Measurements from ENCODE around the gene PIP5K1A.

DNA sequence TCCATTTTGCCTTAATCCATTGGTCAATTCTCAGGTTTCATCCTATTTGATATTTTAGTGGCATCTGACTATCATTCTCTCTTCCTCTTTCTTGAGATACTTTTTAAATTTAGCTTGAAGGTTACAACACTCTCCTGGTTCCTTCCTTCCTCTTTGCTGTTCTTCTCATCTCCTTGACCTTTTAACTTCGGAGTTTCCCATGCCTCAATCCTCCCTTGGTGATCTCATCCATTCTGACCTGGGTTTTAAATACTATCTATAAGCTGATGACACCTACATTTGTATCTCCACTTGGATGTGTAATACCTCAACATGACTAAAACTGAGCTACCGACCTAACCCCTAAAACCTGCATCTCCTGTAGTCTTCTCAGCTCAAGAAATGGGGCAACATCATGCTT lies 78.9 kb downstream of the PIP5K1A start:
- TF ChIP-seq MAX (IDR thresholded peaks at IDR 0.05; ENCODE audit: low read depth): no peak
- TF ChIP-seq, protein P1, sequence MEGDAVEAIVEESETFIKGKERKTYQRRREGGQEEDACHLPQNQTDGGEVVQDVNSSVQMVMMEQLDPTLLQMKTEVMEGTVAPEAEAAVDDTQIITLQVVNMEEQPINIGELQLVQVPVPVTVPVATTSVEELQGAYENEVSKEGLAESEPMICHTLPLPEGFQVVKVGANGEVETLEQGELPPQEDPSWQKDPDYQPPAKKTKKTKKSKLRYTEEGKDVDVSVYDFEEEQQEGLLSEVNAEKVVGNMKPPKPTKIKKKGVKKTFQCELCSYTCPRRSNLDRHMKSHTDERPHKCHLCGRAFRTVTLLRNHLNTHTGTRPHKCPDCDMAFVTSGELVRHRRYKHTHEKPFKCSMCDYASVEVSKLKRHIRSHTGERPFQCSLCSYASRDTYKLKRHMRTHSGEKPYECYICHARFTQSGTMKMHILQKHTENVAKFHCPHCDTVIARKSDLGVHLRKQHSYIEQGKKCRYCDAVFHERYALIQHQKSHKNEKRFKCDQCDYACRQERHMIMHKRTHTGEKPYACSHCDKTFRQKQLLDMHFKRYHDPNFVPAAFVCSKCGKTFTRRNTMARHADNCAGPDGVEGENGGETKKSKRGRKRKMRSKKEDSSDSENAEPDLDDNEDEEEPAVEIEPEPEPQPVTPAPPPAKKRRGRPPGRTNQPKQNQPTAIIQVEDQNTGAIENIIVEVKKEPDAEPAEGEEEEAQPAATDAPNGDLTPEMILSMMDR (IDR thresholded peaks at IDR 0.05): no peak
- no peak for TF ChIP-seq EP300 (IDR thresholded peaks at IDR 0.05; ENCODE audit: borderline replicate concordance in 1 of 2, low read depth in 1 of 2, low read length in 1 of 2)

Measured in SK-N-SH (cell line).